Measurements from ENCODE around the gene TRPT1. TPM values are rescaled to one million over a fixed set of nuclear protein-coding genes. Genes with fewer than 3 reads are reported as not detected.

TRPT1 gene
- total RNA-seq, 1 experiment from 2014 or later, result 58.8 TPM

- 0 out of 2 replicates have a peak, but pooled peaks have one; percentile 53 for TF ChIP-seq HMGXB4 (CRISPR knock-in tag; IDR thresholded peaks at IDR 0.05)
These were observed 26.3 kb upstream of the TRPT1 start (continued) for GRCh38 chr11:64252003-64252872.

GRCh38 chr11:64251753-64252002 lies 25.7 kb upstream of the TRPT1 start:
- POLR2A ChIA-PET, result interaction anchor here (0.6 to 3.7 kb wide), 6 partner anchors 10 to 35 kb away, joined by 3 to 25 read pairs (median 6); partner anchors contain the start of genes NUDT22 and TRPT1

GRCh38 chr11:64251016-64251752 lies 25.2 kb upstream of the TRPT1 start, which contains the start of gene PLCB3:
PLCB3 (plus strand) TSS chr11:64251530; CDS start chr11:64251650, 120 bp downstream.
- ChIA-PET CTCF (interaction anchor here (0.5 to 5.3 kb wide), 28 partner anchors 9 to 598 kb away, joined by 3 to 75 read pairs (median 12); partner anchors contain the start of genes CATSPERZ, CCDC88B, DNAJC4 and ESRRA), POLR2A (interaction anchor here (0.7 to 3.7 kb wide), 6 partner anchors 9 to 99 kb away, joined by 3 to 25 read pairs (median 4); partner anchors contain the start of genes NUDT22, PRDX5, TRMT112 and TRPT1)
- TF ChIP-seq USF2 (CRISPR knock-in tag; IDR thresholded peaks at IDR 0.05) (0 out of 2 replicates have a peak, but pooled peaks have one; percentile 23), CREM (CRISPR knock-in tag; IDR thresholded peaks at IDR 0.05) (peak; percentile 26; the same call in 1 of the 2 replicates), ZNF416 (CRISPR knock-in tag; IDR thresholded peaks at IDR 0.05) (0 out of 2 replicates have a peak, but pooled peaks have one; percentile 38), MAX (CRISPR knock-in tag; IDR thresholded peaks at IDR 0.05) (peak; percentile 56; the same call in 1 of the 2 replicates), SP1 (CRISPR knock-in tag; conservative IDR thresholded peaks at IDR 0.05) (peak; percentile 93), PRRX2 (CRISPR knock-in tag; IDR thresholded peaks at IDR 0.05) (no peak), FOXP1 (CRISPR knock-in tag; IDR thresholded peaks at IDR 0.05; ENCODE audit: borderline replicate concordance) (0 out of 2 replicates have a peak, but pooled peaks have one; percentile 12), HMGXB4 (CRISPR knock-in tag; IDR thresholded peaks at IDR 0.05) (0 out of 2 replicates have a peak, but pooled peaks have one; percentile 43), MXD4 (CRISPR knock-in tag; IDR thresholded peaks at IDR 0.05; ENCODE audit: borderline replicate concordance) (no peak), CTCF (IDR thresholded peaks at IDR 0.05) (peak; percentile 71)
- peak within 1 kb of the TSS; percentile 90 for H3K4me3 Mint-ChIP-seq
- DNase-seq (ENCODE audit: low spot score), result peak; percentile 78
- no peaks in the 10 kb centered on the region for H3K27me3 Mint-ChIP-seq (ENCODE audit: low read depth)
- peaks cover 42% of the 10 kb centered on the region for H3K4me1 Mint-ChIP-seq
- ATAC-seq, result peak; percentile 14
- H3K36me3 Mint-ChIP-seq, result no peaks in the 10 kb centered on the region
- H3K27ac Mint-ChIP-seq, result peak within 1 kb of the TSS; percentile 94
- no peaks in the 10 kb centered on the region for H3K9me3 Mint-ChIP-seq

More at GRCh38 chr11:64251753-64252002, 25.7 kb upstream of the TRPT1 start:
- H3K27me3 Mint-ChIP-seq (ENCODE audit: low read depth), result no peaks in the 10 kb centered on the region
- peaks cover 42% of the 10 kb centered on the region for H3K4me1 Mint-ChIP-seq
- TF ChIP-seq MYBL2 (CRISPR knock-in tag; IDR thresholded peaks at IDR 0.05) (no peak), ZNF423 (CRISPR knock-in tag; IDR thresholded peaks at IDR 0.05) (no peak), NFE2L1 (CRISPR knock-in tag; IDR thresholded peaks at IDR 0.05) (no peak), NR3C1 (CRISPR knock-in tag; conservative IDR thresholded peaks at IDR 0.05; ENCODE audit: low read depth) (no peak), CDX4 (CRISPR knock-in tag; IDR thresholded peaks at IDR 0.05; ENCODE audit: borderline replicate concordance) (no peak), IRF1 (CRISPR knock-in tag; IDR thresholded peaks at IDR 0.05) (no peak), FOXP1 (CRISPR knock-in tag; IDR thresholded peaks at IDR 0.05; ENCODE audit: borderline replicate concordance) (no peak), TCF7 (CRISPR knock-in tag; IDR thresholded peaks at IDR 0.05; ENCODE audit: low read depth) (no peak), IRF2 (CRISPR knock-in tag; IDR thresholded peaks at IDR 0.05; ENCODE audit: borderline replicate concordance, low read depth) (no peak), ESRRA (CRISPR knock-in tag; IDR thresholded peaks at IDR 0.05; ENCODE audit: borderline replicate concordance) (no peak)
- H3K9me3 Mint-ChIP-seq, result no peaks in the 10 kb centered on the region
- DNase-seq (ENCODE audit: low spot score), result no peak
- peak overlapping the region; percentile 90 for H3K4me3 Mint-ChIP-seq
- CTCF ChIA-PET, result interaction anchor here (0.5 to 5.3 kb wide), 22 partner anchors 9 to 379 kb away, joined by 3 to 75 read pairs (median 14); partner anchors contain the start of genes CATSPERZ, CCDC88B, DNAJC4 and ESRRA
- ATAC-seq, result no peak
- peaks cover 2% of the 10 kb centered on the region for H3K36me3 Mint-ChIP-seq
- H3K27ac Mint-ChIP-seq, result peak overlapping the region; percentile 45; the same call in 1 of the 2 replicates
